GM10266 (cell line): ENCODE measurements around the gene TACC3.

Experiments used
- DNase-seq: peaks from one replicate; pipeline ENCODE4 v3.0.0; 2012; ENCODE audit errors: extremely low spot score
- TF ChIP-seq, protein P1 (sequence below): IDR thresholded peaks from 2 replicates; pipeline ENCODE4 v1.5.1; 2012; ENCODE audit warnings: mild to moderate bottlenecking, low read depth; ENCODE audit not compliant: control insufficient read depth, insufficient read depth; ENCODE audit errors: missing control alignments

Gene TACC3

DNA sequence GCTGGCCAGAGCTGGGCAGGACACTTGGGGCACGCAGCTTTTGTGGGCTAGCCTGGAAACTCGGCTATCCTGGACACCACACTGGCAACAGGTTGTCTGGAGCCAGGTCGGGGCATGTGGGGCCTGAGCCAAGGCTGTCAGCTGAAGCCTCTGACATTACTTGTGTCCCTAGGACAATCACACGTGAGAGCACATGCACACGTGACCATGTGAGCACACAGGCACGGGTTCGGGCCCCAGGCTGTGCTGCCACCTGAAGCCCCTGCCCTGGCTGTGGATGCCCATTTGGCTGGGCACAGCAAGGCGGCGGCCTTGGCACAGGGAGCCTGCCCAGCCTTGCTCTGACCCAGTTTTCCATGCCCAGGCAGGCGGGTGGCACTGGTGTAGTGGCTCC lies 63.1 kb downstream of the TACC3 start:
- DNase-seq = no peak
- TF ChIP-seq, protein P1, sequence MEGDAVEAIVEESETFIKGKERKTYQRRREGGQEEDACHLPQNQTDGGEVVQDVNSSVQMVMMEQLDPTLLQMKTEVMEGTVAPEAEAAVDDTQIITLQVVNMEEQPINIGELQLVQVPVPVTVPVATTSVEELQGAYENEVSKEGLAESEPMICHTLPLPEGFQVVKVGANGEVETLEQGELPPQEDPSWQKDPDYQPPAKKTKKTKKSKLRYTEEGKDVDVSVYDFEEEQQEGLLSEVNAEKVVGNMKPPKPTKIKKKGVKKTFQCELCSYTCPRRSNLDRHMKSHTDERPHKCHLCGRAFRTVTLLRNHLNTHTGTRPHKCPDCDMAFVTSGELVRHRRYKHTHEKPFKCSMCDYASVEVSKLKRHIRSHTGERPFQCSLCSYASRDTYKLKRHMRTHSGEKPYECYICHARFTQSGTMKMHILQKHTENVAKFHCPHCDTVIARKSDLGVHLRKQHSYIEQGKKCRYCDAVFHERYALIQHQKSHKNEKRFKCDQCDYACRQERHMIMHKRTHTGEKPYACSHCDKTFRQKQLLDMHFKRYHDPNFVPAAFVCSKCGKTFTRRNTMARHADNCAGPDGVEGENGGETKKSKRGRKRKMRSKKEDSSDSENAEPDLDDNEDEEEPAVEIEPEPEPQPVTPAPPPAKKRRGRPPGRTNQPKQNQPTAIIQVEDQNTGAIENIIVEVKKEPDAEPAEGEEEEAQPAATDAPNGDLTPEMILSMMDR = no peak

DNA sequence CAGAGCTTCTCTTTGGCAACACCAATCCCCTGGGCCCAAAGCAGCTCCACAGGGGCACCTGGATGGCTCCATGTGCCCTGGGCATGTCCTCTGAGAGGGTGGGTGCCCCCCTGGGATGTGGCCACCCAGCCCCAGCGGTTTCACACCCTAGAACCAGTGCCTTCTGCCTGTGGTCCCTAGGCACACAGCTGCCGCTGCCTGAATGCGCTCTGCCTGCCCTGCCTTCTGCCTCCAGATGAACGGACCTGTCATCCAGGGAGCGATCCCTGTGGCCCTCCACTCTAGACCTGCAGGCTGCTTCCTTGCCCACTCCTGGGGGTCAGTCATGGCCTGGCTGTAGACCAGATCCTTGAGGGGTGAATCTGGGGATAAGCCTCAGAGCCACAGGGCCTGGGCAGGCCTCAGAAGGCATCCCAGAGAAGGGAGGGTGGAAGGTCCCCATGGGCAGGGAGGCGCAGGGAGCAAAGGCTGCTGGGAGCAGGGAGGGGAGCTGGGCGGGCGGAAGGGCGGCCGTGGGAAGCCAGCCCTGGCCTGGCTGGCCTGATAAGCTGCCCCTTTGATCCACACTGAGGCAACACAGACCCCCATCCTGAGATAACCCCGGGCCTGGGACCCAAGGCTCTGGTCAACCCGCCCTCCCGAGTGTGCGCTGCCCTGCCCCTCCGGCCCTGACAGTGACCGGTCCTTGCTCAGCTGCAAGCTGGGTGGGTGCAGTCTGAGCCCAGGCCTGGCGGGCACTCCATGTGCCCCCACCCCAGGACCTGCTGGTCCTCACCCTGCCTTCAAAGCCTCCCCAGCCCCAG lies 63.7 kb downstream of the TACC3 start:
- no peak for DNase-seq
- TF ChIP-seq, protein P1 = no peak

DNA sequence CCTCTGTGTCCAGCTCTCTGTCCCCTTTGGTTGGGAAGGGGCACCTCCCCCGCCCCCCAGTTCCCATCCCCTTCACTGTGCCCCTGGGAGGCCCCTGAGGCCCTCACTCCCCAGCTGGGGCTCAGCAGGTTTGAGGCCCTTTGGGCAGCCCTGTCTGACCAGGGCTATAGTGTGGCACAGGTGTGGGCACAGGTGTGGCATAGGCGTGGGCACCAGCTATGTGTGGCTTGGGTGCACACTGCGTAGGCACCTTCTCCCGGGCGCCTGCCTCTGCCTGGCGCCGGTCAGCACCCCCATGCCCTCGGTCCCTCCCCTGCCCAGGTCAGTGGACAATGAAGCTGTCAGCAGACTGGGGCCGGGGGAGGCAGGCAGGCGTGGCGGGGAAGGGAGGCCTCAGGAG lies 64.3 kb downstream of the TACC3 start:
- TF ChIP-seq, protein P1 = no peak
- DNase-seq = no peak

DNA sequence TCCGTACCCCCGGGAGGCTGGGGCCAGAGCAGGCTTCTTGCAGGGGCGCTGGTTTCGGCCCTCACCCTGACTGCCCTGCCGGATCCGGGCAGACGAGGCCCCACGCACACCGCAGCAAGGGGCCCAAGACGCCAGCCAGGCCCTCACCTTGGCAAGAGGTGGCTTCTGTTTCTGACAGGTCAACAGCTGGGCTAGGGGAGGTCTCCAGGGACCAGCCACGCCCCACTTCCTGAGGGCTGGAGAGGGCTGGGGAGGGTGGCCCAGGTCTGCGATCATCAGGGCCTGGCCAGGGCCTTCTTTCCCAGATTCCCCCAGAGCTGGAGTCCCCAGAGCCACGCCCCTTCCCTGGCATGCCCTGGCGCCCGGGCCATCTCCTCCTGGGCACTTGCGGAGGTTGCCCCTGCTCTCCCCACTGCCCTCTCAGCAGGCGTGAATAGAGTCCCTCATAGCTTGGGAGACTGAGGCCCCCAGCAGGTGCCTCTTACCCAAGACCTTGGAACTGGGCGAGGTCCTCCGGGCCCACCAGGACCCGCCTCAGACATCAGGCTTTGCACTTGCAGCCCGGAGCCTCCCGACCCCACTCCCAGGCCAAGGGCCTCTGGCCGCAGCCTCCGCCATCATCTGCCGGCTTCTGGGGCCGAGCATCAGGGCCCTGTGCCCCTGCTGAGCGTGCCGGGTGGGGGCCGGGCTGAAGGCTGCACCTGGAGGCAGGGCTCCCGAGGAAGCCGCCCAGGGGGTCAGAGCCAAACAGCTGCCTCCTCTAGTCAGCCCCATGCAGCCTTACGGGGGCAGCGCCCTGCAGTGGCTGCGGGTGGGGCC lies 65.4 kb downstream of the TACC3 start:
- TF ChIP-seq, protein P1 = no peak
- DNase-seq = no peak

DNA sequence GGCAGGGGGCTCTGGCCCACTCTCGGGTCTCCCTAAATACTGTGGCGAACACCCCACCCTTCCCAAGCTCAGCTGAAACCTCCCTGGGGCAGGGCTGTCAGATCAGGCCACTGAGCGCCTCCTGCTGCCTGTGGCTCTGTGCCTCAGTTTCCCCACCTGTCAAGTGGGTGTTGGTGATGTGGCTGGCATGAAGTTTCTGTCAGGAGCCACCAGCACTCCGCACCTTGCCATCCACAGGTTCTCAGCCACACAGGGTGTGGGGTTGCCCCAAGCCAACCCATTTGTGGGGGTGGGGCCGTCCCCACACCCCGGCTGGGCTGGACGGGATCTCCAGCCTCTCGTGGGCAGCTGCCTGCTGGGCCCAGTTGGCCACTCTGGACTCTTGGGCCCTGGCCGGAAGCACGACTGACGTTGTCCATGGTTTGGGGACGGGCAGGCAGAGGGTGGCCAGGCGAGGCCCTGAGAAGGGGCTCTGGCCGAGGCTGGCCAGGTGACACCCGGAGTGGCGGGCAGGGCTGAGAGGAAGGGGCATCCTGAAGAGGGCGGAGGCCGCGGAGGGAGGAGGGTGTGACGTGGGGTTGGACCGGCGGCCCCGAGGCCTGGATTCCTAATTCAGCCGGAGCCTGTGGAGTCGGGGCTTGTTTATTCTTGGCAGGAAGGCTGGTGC lies 66.2 kb downstream of the TACC3 start:
- TF ChIP-seq, protein P1 = no peak
- no peak for DNase-seq

DNA sequence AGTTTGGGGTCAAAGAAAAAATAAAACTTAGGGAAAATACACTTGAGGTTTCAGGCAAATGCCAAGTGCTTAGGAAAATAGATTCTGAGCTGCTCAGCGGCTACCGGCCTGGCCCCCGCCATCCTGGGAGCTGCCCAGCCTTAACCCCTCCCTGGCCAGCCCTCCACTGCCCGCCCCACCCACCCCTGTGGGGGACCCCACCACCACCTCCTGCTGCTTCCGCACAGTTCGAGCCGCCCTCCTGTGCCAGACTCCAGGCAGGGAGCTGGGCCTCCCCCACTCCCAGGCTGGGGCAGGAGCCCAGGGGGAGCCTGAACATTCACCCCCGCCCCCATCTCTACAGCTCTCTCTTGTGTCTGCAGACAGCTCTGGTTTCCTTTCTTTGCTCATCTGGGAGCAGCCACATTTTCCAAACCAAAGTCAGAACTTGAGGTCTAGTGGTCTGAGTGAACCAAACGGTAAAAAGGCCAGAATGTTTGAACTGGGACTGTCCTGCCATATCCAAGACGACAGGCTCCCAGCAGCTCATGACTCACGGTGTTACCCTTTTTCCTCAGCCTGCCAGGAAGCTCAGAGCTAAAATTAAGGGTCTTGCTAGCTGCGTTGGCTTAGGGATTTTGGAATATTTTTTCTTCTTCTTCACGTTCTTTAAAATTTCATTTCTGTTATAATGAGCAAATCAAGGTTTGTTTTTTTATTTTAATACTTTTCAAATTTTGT lies 67.1 kb downstream of the TACC3 start:
- DNase-seq = no peak
- TF ChIP-seq, protein P1 = no peak
